LNCAP (cell line): Measurements from ENCODE around the gene ZFHX2.

Experiments used
- TF ChIP-seq, protein P1 (sequence below): fragments of 450-650 bp; IDR thresholded peaks from 2 replicates; pipeline ENCODE4 v1.5.1; 2017; ENCODE audit warnings: mild to moderate bottlenecking

ZFHX2 gene

DNA sequence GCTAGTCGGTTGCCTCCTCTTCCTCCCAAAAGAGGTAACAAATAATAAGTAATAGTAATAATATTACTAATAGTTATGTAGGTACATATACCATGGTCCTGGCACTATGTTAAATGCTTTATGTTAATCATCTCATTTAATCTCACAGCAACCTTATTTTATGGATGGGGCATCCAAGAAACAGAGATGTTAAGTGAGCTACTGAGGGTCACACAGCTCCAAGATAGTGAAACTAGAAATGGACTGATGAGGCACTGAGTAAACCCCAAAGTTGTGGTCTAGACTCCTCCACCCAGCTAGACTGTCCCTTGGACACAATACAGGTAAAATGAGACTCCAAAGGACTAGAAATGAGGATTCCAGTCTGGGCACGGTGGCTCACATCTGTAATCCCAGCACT, 15.1 kb downstream of the ZFHX2 start:
- TF ChIP-seq, protein P1, sequence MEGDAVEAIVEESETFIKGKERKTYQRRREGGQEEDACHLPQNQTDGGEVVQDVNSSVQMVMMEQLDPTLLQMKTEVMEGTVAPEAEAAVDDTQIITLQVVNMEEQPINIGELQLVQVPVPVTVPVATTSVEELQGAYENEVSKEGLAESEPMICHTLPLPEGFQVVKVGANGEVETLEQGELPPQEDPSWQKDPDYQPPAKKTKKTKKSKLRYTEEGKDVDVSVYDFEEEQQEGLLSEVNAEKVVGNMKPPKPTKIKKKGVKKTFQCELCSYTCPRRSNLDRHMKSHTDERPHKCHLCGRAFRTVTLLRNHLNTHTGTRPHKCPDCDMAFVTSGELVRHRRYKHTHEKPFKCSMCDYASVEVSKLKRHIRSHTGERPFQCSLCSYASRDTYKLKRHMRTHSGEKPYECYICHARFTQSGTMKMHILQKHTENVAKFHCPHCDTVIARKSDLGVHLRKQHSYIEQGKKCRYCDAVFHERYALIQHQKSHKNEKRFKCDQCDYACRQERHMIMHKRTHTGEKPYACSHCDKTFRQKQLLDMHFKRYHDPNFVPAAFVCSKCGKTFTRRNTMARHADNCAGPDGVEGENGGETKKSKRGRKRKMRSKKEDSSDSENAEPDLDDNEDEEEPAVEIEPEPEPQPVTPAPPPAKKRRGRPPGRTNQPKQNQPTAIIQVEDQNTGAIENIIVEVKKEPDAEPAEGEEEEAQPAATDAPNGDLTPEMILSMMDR = no peak

DNA sequence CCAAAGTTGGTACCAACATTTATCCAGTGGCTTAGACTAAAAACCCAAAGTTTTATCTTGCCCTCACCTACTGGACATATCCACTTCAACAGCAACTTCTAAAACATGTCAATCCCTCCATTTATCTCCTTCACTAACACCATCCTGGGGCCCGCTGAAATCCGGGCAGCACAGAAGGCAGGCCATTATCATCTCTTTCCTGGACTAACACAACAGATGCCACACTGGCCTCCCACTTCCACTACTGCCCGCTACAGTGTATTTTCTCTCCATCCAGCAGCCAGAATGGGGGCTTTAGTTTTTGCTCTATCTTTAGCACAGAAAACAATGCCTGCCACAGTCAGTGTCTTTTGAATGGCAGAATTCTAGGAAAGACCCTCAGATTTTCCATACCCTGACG, 15.6 kb downstream of the ZFHX2 start:
- TF ChIP-seq, protein P1 = no peak

DNA sequence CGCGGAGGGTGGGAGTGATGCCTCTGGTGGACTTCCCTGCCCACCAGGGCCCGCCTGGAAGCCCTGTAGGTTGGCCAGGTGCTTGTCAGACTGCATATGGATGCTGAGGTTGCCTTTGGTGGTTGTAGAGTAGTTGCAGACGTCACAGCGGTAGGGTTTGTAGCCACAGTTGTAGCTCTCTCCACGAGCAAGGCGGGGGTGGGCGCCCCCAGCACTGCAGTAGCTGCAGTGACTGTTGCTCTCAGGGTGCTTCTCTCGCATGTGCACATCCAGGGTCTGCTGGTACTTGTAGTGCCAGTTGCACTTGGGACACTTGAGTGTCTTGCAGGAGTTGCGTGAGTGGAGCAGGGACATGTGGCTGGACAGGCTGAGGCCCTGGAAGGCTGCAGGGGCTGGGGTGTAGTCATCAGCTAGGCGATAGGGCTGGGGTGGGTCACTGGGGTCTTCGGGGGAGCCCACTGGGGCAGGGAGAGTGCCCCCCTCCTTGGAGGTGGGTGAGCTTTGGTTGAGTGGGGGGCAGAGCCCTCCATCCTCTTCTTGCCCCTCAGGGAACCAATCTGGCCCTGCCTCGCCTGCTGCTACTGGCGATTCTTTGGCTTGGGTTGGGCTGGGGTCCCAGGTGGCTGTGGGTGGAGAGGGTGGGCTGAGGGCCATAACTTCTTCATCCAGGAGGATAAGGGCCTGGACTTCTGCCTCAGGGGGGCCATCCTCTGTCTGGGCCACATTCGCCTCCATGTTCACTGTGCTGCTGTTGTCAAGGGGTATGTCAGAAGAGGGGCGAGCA, 17.7 kb downstream of the ZFHX2 start:
- TF ChIP-seq, protein P1 = no peak

DNA sequence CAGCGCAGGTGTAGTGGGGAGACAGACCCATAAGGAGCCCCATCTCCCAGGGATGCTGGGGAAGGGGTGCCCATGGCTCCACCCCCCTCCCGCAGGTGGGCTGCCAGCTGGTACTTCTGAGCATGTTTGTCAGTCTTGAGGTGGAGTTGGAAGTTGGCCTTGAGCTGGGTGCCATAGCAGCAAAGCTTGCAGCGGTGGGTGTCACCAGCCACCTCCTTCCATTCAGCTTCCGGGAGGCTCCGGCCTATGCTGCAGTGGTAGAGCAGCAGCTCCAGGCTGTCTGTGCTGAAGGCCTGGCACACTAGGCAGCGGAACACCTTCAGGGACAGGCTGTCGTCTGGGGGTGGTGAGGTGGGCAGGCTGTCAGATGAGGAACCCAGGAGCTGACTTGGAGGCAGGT, 18.9 kb downstream of the ZFHX2 start:
- TF ChIP-seq, protein P1 = no peak

DNA sequence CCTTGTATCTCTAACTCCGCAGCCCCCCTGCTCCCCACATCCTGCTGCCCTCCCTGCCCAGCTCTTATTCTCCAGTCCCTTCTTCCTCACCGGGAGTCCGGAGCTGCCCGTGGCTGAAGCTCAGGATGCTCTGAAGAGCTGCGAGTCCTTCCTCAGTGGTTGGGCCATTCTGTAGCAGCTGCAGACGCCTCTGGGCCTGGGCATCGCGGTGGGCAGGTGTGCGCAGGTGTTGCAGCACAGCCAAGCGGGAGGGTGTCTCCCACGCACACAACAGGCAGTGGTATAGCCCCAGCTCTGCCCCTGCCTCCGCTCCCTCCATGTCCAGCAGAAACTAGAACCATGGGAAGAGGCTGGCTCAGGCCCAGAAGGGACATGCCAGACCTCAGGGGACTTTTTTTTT, 20.2 kb downstream of the ZFHX2 start:
- TF ChIP-seq, protein P1 = no peak

DNA sequence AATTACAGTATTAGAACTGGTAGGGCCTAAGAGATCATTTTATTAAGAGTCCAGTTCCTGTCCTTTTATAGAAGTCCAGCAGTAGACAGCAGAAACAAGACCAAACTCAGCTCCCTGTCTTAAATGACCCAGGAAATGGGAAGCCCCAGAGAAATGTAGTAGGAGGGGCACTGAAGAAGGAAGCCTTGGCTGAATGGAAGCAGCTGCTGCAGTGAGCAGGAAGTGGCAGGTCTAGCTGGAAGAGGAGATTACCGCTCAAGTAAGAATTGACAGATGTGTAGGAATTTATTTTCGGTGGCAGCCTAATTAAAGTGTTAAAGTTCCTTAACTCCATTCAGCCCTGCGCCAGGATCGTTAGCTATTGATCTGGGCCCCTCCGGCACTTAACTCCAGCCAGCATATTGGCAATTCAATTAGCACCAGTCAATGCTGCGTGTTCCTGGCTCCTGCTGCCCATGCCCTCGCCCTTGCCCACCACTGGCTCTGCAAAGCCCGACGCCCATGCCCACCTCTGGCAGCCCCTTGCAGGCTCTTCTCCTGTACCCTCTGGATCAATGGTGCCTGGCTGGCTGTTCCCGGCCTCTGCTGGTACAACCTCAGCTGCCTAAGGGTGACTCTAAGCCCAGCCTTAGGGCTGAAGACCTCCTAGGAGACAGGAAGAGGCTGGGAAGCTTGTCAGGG, 21.1 kb downstream of the ZFHX2 start:
- TF ChIP-seq, protein P1 = no peak

DNA sequence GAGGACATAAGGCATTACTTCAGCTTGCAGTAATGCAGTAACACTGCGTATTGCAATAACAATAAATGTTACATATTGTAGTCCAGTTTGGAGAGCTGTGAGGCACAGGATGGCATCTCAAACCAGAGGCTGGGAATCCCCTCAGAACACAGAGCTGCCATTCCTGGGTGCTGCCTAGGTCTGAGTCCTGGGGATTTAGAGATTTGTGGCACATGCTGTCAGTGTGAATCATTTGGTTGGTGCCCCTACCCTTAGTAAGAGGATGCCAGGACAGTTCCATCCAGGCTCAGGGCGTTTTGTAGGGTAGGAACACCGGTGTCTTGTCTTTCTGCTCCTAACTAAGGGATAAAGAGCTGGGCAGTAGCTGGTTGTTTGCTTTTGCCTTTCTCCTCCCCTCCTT, 22.5 kb downstream of the ZFHX2 start:
- TF ChIP-seq, protein P1 = no peak
